Measurements from ENCODE around the gene PPOX.

PPOX gene

GRCh38 chr1:161165742-161166668 is at the start of gene PPOX:
Gene PPOX (plus strand): TSS chr1:161166426. CDS start chr1:161166848, 422 bp downstream.
- DNase-seq, result peak; percentile 89

- peak; percentile 79 for DNase-seq
These were observed 48.3 kb upstream of the PPOX start, which contains the start of the genes NIT1 and PFDN2 for GRCh38 chr1:161117759-161118581. Gene NIT1 (plus strand): TSS chr1:161118105. CDS start chr1:161118177, 72 bp downstream. Gene PFDN2 (minus strand): TSS chr1:161118037. CDS start chr1:161118026, 11 bp downstream.

- DNase-seq, result peak; percentile 53
These were observed 46.9 kb upstream of the PPOX start for GRCh38 chr1:161119092-161119903.

- DNase-seq, result no peak
These were observed 45.1 kb upstream of the PPOX start for GRCh38 chr1:161121042-161121650.

GRCh38 chr1:161121834-161122233 is 44.4 kb upstream of the PPOX start:
- no peak for DNase-seq

- DNase-seq, result no peak
These were observed 43.3 kb upstream of the PPOX start for GRCh38 chr1:161122967-161123366.

- no peak for DNase-seq
These were observed 38.6 kb upstream of the PPOX start for GRCh38 chr1:161127649-161128048.

GRCh38 chr1:161128591-161129420 is 37.4 kb upstream of the PPOX start:
- DNase-seq, result no peak

- no peak for DNase-seq
These were observed 36.0 kb upstream of the PPOX start for GRCh38 chr1:161130266-161130665.

GRCh38 chr1:161131523-161132409 is 34.5 kb upstream of the PPOX start:
- DNase-seq, result no peak

- peak; percentile 86 for DNase-seq
These were observed 33.6 kb upstream of the PPOX start, which contains the start of gene DEDD for GRCh38 chr1:161132410-161133219. Gene DEDD (minus strand): TSS chr1:161132667. CDS start chr1:161124462, 8,205 bp downstream.

- DNase-seq, result no peak
These were observed 32.9 kb upstream of the PPOX start for GRCh38 chr1:161133220-161133740.

- no peak for DNase-seq
These were observed 28.3 kb upstream of the PPOX start for GRCh38 chr1:161137881-161138280.

GRCh38 chr1:161138431-161138830 is 27.8 kb upstream of the PPOX start:
- no peak for DNase-seq

GRCh38 chr1:161139766-161140165 is 26.5 kb upstream of the PPOX start:
- DNase-seq, result peak; percentile 45

- no peak for DNase-seq
These were observed 25.3 kb upstream of the PPOX start for GRCh38 chr1:161140755-161141400.

- DNase-seq, result no peak
These were observed 20.4 kb upstream of the PPOX start for GRCh38 chr1:161145832-161146231.

- DNase-seq, result no peak
These were observed 13.1 kb upstream of the PPOX start for GRCh38 chr1:161153176-161153575.
